Measurements from ENCODE around the gene TMEM44. TPM values are rescaled to one million over a fixed set of nuclear protein-coding genes. Genes with fewer than 3 reads are reported as not detected.

TMEM44 gene
- total and polyA plus RNA-seq, 9 of the 15 experiments (the other 6 are each of a cell fraction or from before 2014, with no cell fraction given): 0.53 to 18.1 (median 11.3) TPM

DNA sequence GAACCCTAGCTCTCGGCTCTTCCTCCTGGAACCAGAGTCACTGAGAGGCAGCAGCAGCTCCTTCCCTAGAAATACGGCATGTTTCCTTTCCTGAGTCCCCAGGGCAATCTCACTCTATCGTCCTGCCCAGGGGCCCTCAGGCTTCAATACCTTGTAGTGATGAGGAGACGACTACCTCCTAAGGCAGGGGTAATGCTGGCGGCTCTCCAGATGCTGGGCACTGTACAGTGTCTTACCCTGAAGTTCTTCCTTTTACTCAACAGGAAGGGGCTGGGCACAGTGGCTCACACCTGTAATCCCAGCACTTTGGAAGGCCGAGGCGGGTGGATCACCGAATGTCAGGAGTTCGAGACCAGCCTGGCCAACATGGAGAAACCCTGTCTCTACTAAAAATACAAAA lies 13.5 kb downstream of the TMEM44 start (continued):
- no peak for TF ChIP-seq PATZ1 (CRISPR knock-in tag; IDR thresholded peaks at IDR 0.05; ENCODE audit: borderline replicate concordance)

- no peaks in the 10 kb centered on the region for H3K27me3 ChIP-seq (ENCODE audit: control insufficient read depth in 2 of 2, insufficient read depth in 2 of 2, low read length in 2 of 2)
- peak overlapping the region; percentile 15 for H3K27ac ChIP-seq (ENCODE audit: extremely low read depth, low read depth, low read length)
- H2AFZ ChIP-seq (ENCODE audit: low read depth, low read length): peak overlapping the region; percentile 52; the same call in 1 of the 2 replicates
- peak; percentile 69 for ATAC-seq
- BruUV-seq (replicated peaks): no TSS peak
- peaks cover 3% of the 10 kb centered on the region for H3K9me3 ChIP-seq (replicated peaks; ENCODE audit: control insufficient read depth, insufficient read depth, low read depth, low read length)
- intact Hi-C loops (cut with micrococcal nuclease) (no loop called here), in situ Hi-C loops (cut with MboI) (no loop called here)
- POLR2A ChIA-PET: interaction anchor here (0.6 to 1.4 kb wide), 4 partner anchors 9 to 724 kb away, joined by 3 read pairs; partner anchors contain the start of gene LSG1
- CTCF ChIA-PET (ENCODE audit: low intra/inter-chr PET ratio): no interaction called here
- peaks cover 9% of the 10 kb centered on the region; the same call in 1 of the 3 replicates for H3K36me3 ChIP-seq (ENCODE audit: control insufficient read depth, insufficient read depth, low read length)
- H3K4me3 ChIP-seq: no peak overlapping the region
- H3K9ac ChIP-seq (ENCODE audit: insufficient read depth in 1 of 2, low read depth in 2 of 2, low read length in 2 of 2): peak overlapping the region; percentile 13 to 84; a peak in 3 of 4 replicates
- peaks cover 5% of the 10 kb centered on the region; the same call in 1 of the 2 replicates for H4K20me1 ChIP-seq (replicated peaks; ENCODE audit: control insufficient read depth, insufficient read depth, low read length)
- H3K4me2 ChIP-seq (ENCODE audit: insufficient read depth, low read length): peak overlapping the region; percentile 6; the same call in 1 of the 2 replicates
- peak; percentile 29 to 46 (median 41) for DNase-seq (ENCODE audit: extremely low read depth in 1 of 4, low spot score in 3 of 4)
- peak; percentile 62 for FAIRE-seq
- H3K4me1 ChIP-seq (replicated peaks in 1 of 2; ENCODE audit: control insufficient read depth in 2 of 2, insufficient read depth in 2 of 2, low read length in 2 of 2): peaks cover 11 to 37% of the 10 kb centered on the region in 2 experiments; a peak in 4 of 5 replicates
- no peaks in the 10 kb centered on the region for H3K79me2 ChIP-seq (ENCODE audit: control insufficient read depth, insufficient read depth, low read length)
- 56% methylated on average over 20 of the region's 23 CpGs for WGBS (ENCODE audit: insufficient coverage, low coverage, missing lambda C conversion rate)
- no peaks in the 10 kb centered on the region for H3K9me1 ChIP-seq (ENCODE audit: control insufficient read depth, insufficient read depth, low read length)
- no peak for TF ChIP-seq ZNF12 (CRISPR knock-in tag; IDR thresholded peaks at IDR 0.05)
- TF ChIP-seq PURB (CRISPR knock-in tag; IDR thresholded peaks at IDR 0.05; ENCODE audit: low read depth): no peak
- TF ChIP-seq ZNF431 (CRISPR knock-in tag; IDR thresholded peaks at IDR 0.05): no peak
- TF ChIP-seq ZNF407 (IDR thresholded peaks at IDR 0.05; ENCODE audit: low read depth): no peak
- no peak for TF ChIP-seq RBM17 (IDR thresholded peaks at IDR 0.05; ENCODE audit: borderline replicate concordance, low read depth, low read length)
- TF ChIP-seq NCOR1 (IDR thresholded peaks at IDR 0.05): peak; percentile 14; the same call in 1 of the 2 replicates
- TF ChIP-seq ZNF197 (CRISPR knock-in tag; IDR thresholded peaks at IDR 0.05; ENCODE audit: low read depth): no peak
- no peak for TF ChIP-seq POLR3G (IDR thresholded peaks at IDR 0.05; ENCODE audit: extremely low read depth, insufficient read length, insufficient replicate concordance)
Measured at GRCh38 chr3:194618858-194619608, 14.2 kb downstream of the TMEM44 start.
